Fibroblast of lung (primary cell): Measurements from ENCODE around the gene BFSP2. TPM values are rescaled to one million over a fixed set of nuclear protein-coding genes. Genes with fewer than 3 reads are reported as not detected.

Experiments used
- DNase-seq, 2 donors: peaks; one replicate each; pipeline versions ENCODE4 v3.0.0 to v3.0.0-alpha.2; 2010; ENCODE audit warnings: low read depth in 2 of 2
- H2AFZ ChIP-seq: 2 replicates; pipeline ENCODE4 v1.5.1; 2012; ENCODE audit warnings: low read length, control low read depth, inconsistent platforms
- H3K27ac ChIP-seq: 2 replicates; pipeline ENCODE4 v1.5.1; 2011; ENCODE audit warnings: low read length, control low read depth; ENCODE audit not compliant: insufficient read depth
- H3K27me3 ChIP-seq: 2 replicates; pipeline ENCODE4 v1.5.1; 2011; ENCODE audit warnings: mild to moderate bottlenecking, low read length; ENCODE audit not compliant: control insufficient read depth, insufficient read depth
- H3K36me3 ChIP-seq: 2 replicates; pipeline ENCODE4 v1.5.1; 2011; ENCODE audit warnings: low read length; ENCODE audit not compliant: control insufficient read depth, insufficient read depth
- H3K4me1 ChIP-seq: 2 replicates; pipeline ENCODE4 v1.5.1; 2011; ENCODE audit warnings: low read length; ENCODE audit not compliant: control insufficient read depth, insufficient read depth; ENCODE audit errors: extremely low read depth
- H3K4me2 ChIP-seq: 2 replicates; pipeline ENCODE4 v1.5.1; 2011; ENCODE audit warnings: low read length, control low read depth; ENCODE audit not compliant: insufficient read depth; ENCODE audit errors: extremely low read depth
- H3K4me3 ChIP-seq, 4 experiments: fragments of 200-600 bp in 1 of 4; sonication (generic) in 1 of 4; replicated peaks in 1 of 4; 2 replicates each; pipeline ENCODE4 v1.5.1; 2011 to 2016; ENCODE audit warnings: low read length in 4 of 4, low read depth in 3 of 4, mild to moderate bottlenecking in 3 of 4, control low read depth in 2 of 4, inconsistent platforms in 1 of 4, mixed read lengths in 1 of 4; ENCODE audit not compliant: insufficient read depth in 1 of 4; ENCODE audit errors: control extremely low read depth in 1 of 4
- H3K79me2 ChIP-seq: 2 replicates; pipeline ENCODE4 v1.5.1; 2012; ENCODE audit warnings: mild to moderate bottlenecking, low read length, inconsistent platforms; ENCODE audit not compliant: control insufficient read depth, insufficient read depth
- H3K9ac ChIP-seq: 2 replicates; pipeline ENCODE4 v1.5.1; 2011; ENCODE audit warnings: mild to moderate bottlenecking, low read length, control low read depth; ENCODE audit not compliant: insufficient read depth
- H3K9me3 ChIP-seq: 2 replicates; pipeline ENCODE4 v1.5.1; 2012; ENCODE audit warnings: low read depth, low read length; ENCODE audit not compliant: control insufficient read depth, insufficient read depth
- H4K20me1 ChIP-seq: 2 replicates; pipeline ENCODE4 v1.5.1; 2011; ENCODE audit warnings: low read length; ENCODE audit not compliant: control insufficient read depth, insufficient read depth; ENCODE audit errors: extremely low read depth
- EZH2 ChIP-seq: IDR thresholded peaks from 2 replicates; pipeline ENCODE4 v1.5.1; 2012; ENCODE audit warnings: low read length, control low read depth, mild to moderate bottlenecking; ENCODE audit errors: missing control alignments
- polyA plus RNA-seq, 2 donors: library from polyadenylated mRNA; depleted of rRNA in 1 of 2; stranded (reverse) in 1 of 2; unstranded in 1 of 2; fragments of >200 nt; gene quantifications; 2 replicates each; pipeline ENCODE4 v1.2.1, GENCODE V29; 2011 to 2012; ENCODE audit warnings: missing spikeins in 1 of 2
- total RNA-seq: library from RNA; depleted of rRNA; stranded (reverse); fragments of >200 nt; gene quantifications from 2 replicates; pipeline ENCODE4 v1.2.1, GENCODE V29; 2014
- TF ChIP-seq, protein P1 (sequence below), 2 donors: IDR thresholded peaks in 1 of 2; conservative IDR thresholded peaks in 1 of 2; 1 replicate in 1 of 2; 2 replicates in 1 of 2; pipeline ENCODE4 v1.5.1; 2011 to 2012; ENCODE audit warnings: low read length in 2 of 2, control low read depth in 1 of 2, inconsistent platforms in 1 of 2, low read depth in 1 of 2, mild to moderate bottlenecking in 1 of 2

BFSP2 gene
- total and polyA plus RNA-seq, 2 donors (not counting 1 experiment from before 2014, with no cell fraction given): not detected

DNA sequence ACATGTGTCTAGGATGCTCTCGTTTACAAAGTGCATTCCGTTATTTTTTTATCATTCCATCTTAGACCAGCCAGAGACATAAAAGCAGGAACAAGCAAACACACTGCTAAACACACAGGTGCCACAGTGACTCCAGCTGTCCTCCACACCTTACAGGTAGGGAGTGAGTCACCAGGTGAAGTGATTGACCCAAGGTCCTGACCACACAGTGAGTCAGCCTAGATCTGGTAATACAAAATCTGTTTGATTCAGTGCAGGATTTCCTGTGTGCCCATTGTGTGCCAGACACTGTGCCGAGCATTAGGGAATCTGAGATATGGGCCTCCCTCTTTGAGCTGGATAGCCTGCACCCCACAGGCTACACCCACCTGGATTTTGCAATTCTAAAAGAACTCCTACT lies 16.7 kb upstream of the BFSP2 start:
- Histone ChIP-seq H2AFZ (no peak overlapping the region), H3K4me3 (no peak overlapping the region), H3K4me1 (no peaks in the 10 kb centered on the region), H3K27ac (no peak overlapping the region), H4K20me1 (no peaks in the 10 kb centered on the region), H3K27me3 (no peaks in the 10 kb centered on the region), H3K4me2 (no peak overlapping the region), H3K36me3 (no peaks in the 10 kb centered on the region), H3K79me2 (no peaks in the 10 kb centered on the region), H3K9me3 (no peaks in the 10 kb centered on the region), H3K9ac (no peak overlapping the region)
- TF ChIP-seq, protein P1, sequence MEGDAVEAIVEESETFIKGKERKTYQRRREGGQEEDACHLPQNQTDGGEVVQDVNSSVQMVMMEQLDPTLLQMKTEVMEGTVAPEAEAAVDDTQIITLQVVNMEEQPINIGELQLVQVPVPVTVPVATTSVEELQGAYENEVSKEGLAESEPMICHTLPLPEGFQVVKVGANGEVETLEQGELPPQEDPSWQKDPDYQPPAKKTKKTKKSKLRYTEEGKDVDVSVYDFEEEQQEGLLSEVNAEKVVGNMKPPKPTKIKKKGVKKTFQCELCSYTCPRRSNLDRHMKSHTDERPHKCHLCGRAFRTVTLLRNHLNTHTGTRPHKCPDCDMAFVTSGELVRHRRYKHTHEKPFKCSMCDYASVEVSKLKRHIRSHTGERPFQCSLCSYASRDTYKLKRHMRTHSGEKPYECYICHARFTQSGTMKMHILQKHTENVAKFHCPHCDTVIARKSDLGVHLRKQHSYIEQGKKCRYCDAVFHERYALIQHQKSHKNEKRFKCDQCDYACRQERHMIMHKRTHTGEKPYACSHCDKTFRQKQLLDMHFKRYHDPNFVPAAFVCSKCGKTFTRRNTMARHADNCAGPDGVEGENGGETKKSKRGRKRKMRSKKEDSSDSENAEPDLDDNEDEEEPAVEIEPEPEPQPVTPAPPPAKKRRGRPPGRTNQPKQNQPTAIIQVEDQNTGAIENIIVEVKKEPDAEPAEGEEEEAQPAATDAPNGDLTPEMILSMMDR (conservative IDR thresholded peaks at IDR 0.05 in 1 of 2, IDR thresholded peaks at IDR 0.05 in 1 of 2; ENCODE audit: low read depth in 1 of 2, low read length in 2 of 2): no peak
- no peak for TF ChIP-seq EZH2
- no peak for DNase-seq

GRCh38 chr3:133383741-133384140 lies 16.1 kb upstream of the BFSP2 start:
- no peak overlapping the region for H3K4me3 ChIP-seq

DNA sequence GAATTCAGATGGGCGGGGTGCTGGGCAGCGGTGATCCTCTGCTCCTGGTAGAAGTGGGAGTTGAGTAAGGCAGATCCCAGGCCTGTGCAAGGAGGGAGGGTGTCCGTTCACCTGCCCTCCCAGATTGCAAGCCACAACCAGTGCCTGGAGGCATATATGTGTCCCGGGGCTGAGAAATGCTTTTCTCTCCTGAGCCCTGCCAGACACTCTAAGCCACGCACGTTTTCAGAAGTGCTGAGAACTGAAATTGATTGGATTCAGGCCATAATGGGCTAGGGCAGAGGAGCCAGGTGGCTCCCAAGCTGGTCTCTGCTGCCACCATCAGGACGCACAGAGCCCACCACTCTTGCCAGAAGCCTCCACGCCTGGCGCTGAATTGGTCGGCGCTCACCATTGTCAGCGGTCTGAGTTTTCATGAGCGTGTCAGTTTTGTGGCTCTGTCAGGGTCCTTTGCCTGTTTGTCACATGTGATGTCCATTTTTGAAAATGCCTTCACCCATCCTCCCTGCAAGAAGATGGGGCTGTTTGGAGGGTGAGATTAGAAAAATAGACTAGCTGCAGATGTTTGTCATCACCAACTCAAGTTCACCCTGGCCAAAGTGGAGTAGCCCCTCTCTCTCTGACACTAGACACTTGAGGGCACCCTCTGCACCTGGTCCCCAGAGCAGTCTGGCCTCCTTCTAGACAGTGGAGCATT lies 15.4 kb upstream of the BFSP2 start:
- H3K4me1 ChIP-seq: no peaks in the 10 kb centered on the region
- H3K4me3 ChIP-seq: no peak overlapping the region
- H3K36me3 ChIP-seq: no peaks in the 10 kb centered on the region
- H2AFZ ChIP-seq: no peak overlapping the region
- no peak overlapping the region for H3K27ac ChIP-seq
- no peaks in the 10 kb centered on the region for H3K79me2 ChIP-seq
- H3K9me3 ChIP-seq: no peaks in the 10 kb centered on the region
- no peaks in the 10 kb centered on the region for H3K27me3 ChIP-seq
- H4K20me1 ChIP-seq: no peaks in the 10 kb centered on the region
- peak; percentile 46 to 70 for DNase-seq
- no peak overlapping the region for H3K4me2 ChIP-seq
- no peak overlapping the region for H3K9ac ChIP-seq
- TF ChIP-seq, protein P1 (conservative IDR thresholded peaks at IDR 0.05 in 1 of 2, IDR thresholded peaks at IDR 0.05 in 1 of 2; ENCODE audit: low read depth in 1 of 2, low read length in 2 of 2): peak; percentile 63 to 89
- TF ChIP-seq EZH2: no peak

More at GRCh38 chr3:133383741-133384140, 16.1 kb upstream of the BFSP2 start:
- H3K9me3 ChIP-seq: no peaks in the 10 kb centered on the region
- H3K27me3 ChIP-seq: no peaks in the 10 kb centered on the region
- no peaks in the 10 kb centered on the region for H3K4me1 ChIP-seq
- no peaks in the 10 kb centered on the region for H4K20me1 ChIP-seq
- H3K36me3 ChIP-seq: no peaks in the 10 kb centered on the region
- no peaks in the 10 kb centered on the region for H3K79me2 ChIP-seq
- DNase-seq: no peak
- no peak overlapping the region for H3K9ac ChIP-seq
- no peak overlapping the region for H2AFZ ChIP-seq
- no peak overlapping the region for H3K27ac ChIP-seq
- H3K4me2 ChIP-seq: no peak overlapping the region
- TF ChIP-seq EZH2: no peak
- TF ChIP-seq, protein P1 (conservative IDR thresholded peaks at IDR 0.05 in 1 of 2, IDR thresholded peaks at IDR 0.05 in 1 of 2; ENCODE audit: low read depth in 1 of 2, low read length in 2 of 2): no peak
